ENCODE data around the gene ZNF253. TPM values are rescaled to one million over a fixed set of nuclear protein-coding genes. Genes with fewer than 3 reads are reported as not detected.
"Not testable (repeated sequence)": the region's sequence is repeated elsewhere in the genome, so short reads cannot be mapped to it uniquely, and the experiment has no call there.

The ZNF253 gene
- total and polyA plus RNA-seq, 10 of the 15 experiments (the other 5 are each of a cell fraction or from before 2014, with no cell fraction given) = 2.6 to 8.9 (median 5.2) TPM

GRCh38 chr19:19907551-19907950, 41.9 kb downstream of the ZNF253 start:
- H3K27ac ChIP-seq (ENCODE audit: control insufficient read depth, insufficient read depth); H3K27me3 ChIP-seq (replicated peaks in 1 of 2; ENCODE audit: control insufficient read depth in 2 of 2, insufficient read depth in 2 of 2, low read length in 1 of 2); FAIRE-seq; CTCF ChIA-PET; DNase-seq (ENCODE audit: low read depth, low spot score); H3K4me1 ChIP-seq (ENCODE audit: control insufficient read depth, insufficient read depth, low read length); H3K36me3 ChIP-seq (ENCODE audit: control insufficient read depth in 2 of 2, insufficient read depth in 2 of 2, low read length in 1 of 2); H3K79me2 ChIP-seq (ENCODE audit: control insufficient read depth, insufficient read depth, low read length); in situ Hi-C loops (cut with MboI); BruUV-seq (replicated peaks); H3K4me2 ChIP-seq (ENCODE audit: control insufficient read depth, insufficient read depth); ATAC-seq; H3K4me3 ChIP-seq; H4K20me1 ChIP-seq (ENCODE audit: control insufficient read depth, insufficient read depth); H2AFZ ChIP-seq (ENCODE audit: control insufficient read depth, low read depth, low read length); H3K9ac ChIP-seq (ENCODE audit: control insufficient read depth, insufficient read depth, low read length): not testable (repeated sequence)
- WGBS (ENCODE audit: insufficient coverage, insufficient replicate concordance, low lambda C conversion rate, missing lambda C conversion rate) = 80% methylated on average over 3 of the region's 3 CpGs
- RAD21 ChIA-PET (ENCODE audit: unreplicated experiment) = interaction anchor here (1.0 to 1.8 kb wide), 2 partner anchors 39 to 41 kb away, joined by 3 to 4 read pairs; no protein-coding TSS in a partner anchor
- SMC1A ChIA-PET (ENCODE audit: uncharacterized antibody, unreplicated experiment) = interaction anchor here (1.1 to 1.6 kb wide), 2 partner anchors 40 to 88 kb away, joined by 3 to 5 read pairs; no protein-coding TSS in a partner anchor
- H3K9me3 ChIP-seq (replicated peaks; ENCODE audit: control insufficient read depth, insufficient read depth, low read length) = peaks cover 12% of the 10 kb centered on the region; the same call in 2 of the 3 replicates
- intact Hi-C loops (cut with micrococcal nuclease; ENCODE audit: unreplicated experiment) = loop anchor here (10.0 kb wide), 1 partner anchor 243 kb away; the partner anchor contains the start of genes ATP13A1 and ZNF101
- POLR2A ChIA-PET = interaction anchor here (0.7 kb wide), 1 partner anchor 54 kb away, joined by 6 read pairs; no protein-coding TSS in a partner anchor

GRCh38 chr19:19909654-19910053, 44.0 kb downstream of the ZNF253 start:
- BruUV-seq (replicated peaks) = no TSS peak
- in situ Hi-C loops (cut with MboI) (no loop called here), intact Hi-C loops (cut with micrococcal nuclease; ENCODE audit: unreplicated experiment) (loop anchor here (10.0 kb wide), 1 partner anchor 245 kb away; the partner anchor contains the start of genes ATP13A1 and ZNF101)
- H3K9ac ChIP-seq (ENCODE audit: control insufficient read depth, insufficient read depth, low read length) = no peak overlapping the region
- ChIA-PET POLR2A (no interaction called here), RAD21 (ENCODE audit: unreplicated experiment) (no interaction called here), SMC1A (ENCODE audit: uncharacterized antibody, unreplicated experiment) (no interaction called here), CTCF (no interaction called here)
- no peak overlapping the region for H3K27ac ChIP-seq (ENCODE audit: control insufficient read depth, insufficient read depth)
- WGBS (ENCODE audit: insufficient coverage, insufficient replicate concordance, low lambda C conversion rate, missing lambda C conversion rate) = 26% methylated on average over 2 of the region's 2 CpGs
- H2AFZ ChIP-seq (ENCODE audit: control insufficient read depth, low read depth, low read length) = no peak overlapping the region
- H3K9me3 ChIP-seq (replicated peaks; ENCODE audit: control insufficient read depth, insufficient read depth, low read length) = peaks cover 6% of the 10 kb centered on the region; the same call in 2 of the 3 replicates
- H4K20me1 ChIP-seq (ENCODE audit: control insufficient read depth, insufficient read depth) = no peaks in the 10 kb centered on the region
- H3K79me2 ChIP-seq (ENCODE audit: control insufficient read depth, insufficient read depth, low read length) = no peaks in the 10 kb centered on the region; the same call in 1 of the 2 replicates
- ATAC-seq (no peak), DNase-seq (ENCODE audit: low read depth, low spot score) (no peak), FAIRE-seq (no peak)
- no peak overlapping the region for H3K4me3 ChIP-seq
- H3K4me1 ChIP-seq (ENCODE audit: control insufficient read depth, insufficient read depth, low read length) = no peaks in the 10 kb centered on the region
- no peak overlapping the region for H3K4me2 ChIP-seq (ENCODE audit: control insufficient read depth, insufficient read depth)
- no peaks in the 10 kb centered on the region for H3K36me3 ChIP-seq (ENCODE audit: control insufficient read depth in 2 of 2, insufficient read depth in 2 of 2, low read length in 1 of 2)
- TF ChIP-seq WRNIP1 (IDR thresholded peaks at IDR 0.05; ENCODE audit: borderline replicate concordance, low read depth, low read length) (no peak), SREBF1 (IDR thresholded peaks at IDR 0.05; ENCODE audit: low read length) (no peak), SREBF2 (IDR thresholded peaks at IDR 0.05; ENCODE audit: low read length) (no peak), SIN3A (IDR thresholded peaks at IDR 0.05; ENCODE audit: low read depth, low read length) (no peak), HDGF (IDR thresholded peaks at IDR 0.05) (no peak), IRF3 (IDR thresholded peaks at IDR 0.05) (no peak), ATF7 (IDR thresholded peaks at IDR 0.05; ENCODE audit: low read depth) (no peak), ETV6 (conservative IDR thresholded peaks at IDR 0.05 in 1 of 2, IDR thresholded peaks at IDR 0.05 in 1 of 2; ENCODE audit: borderline replicate concordance in 1 of 2, low read depth in 1 of 2) (no peak)
- H3K27me3 ChIP-seq (replicated peaks in 1 of 2; ENCODE audit: control insufficient read depth in 2 of 2, insufficient read depth in 2 of 2, low read length in 1 of 2) = no peaks in the 10 kb centered on the region
